Stimulated activated CD4-positive, alpha-beta T cell treated with anti-CD3 and anti-CD28 coated beads, Interleukin-15, amount 100 ng/mL, for 24 hours (primary cell): Measurements from ENCODE around the gene EDDM13.
"Not testable (repeated sequence)": the region's sequence is repeated elsewhere in the genome, so short reads cannot be mapped to it uniquely, and the experiment has no call there.

Experiments
- DNase-seq: peaks from one replicate; pipeline ENCODE4 v3.0.0-alpha.2; 2020

EDDM13 gene

GRCh38 chr19:56272161-56272798 is at the start of gene EDDM13:
EDDM13 (plus strand) TSS chr19:56272748; CDS start chr19:56272835, 87 bp downstream.
- no peak for DNase-seq

GRCh38 chr19:56222901-56223300 is 49.6 kb upstream of the EDDM13 start:
- no peak for DNase-seq

GRCh38 chr19:56223481-56223880 is 49.1 kb upstream of the EDDM13 start:
- DNase-seq, result no peak

GRCh38 chr19:56245121-56245740 is 27.3 kb upstream of the EDDM13 start:
- no peak for DNase-seq

GRCh38 chr19:56245764-56246163 is 26.8 kb upstream of the EDDM13 start:
- DNase-seq, result not testable (repeated sequence)

GRCh38 chr19:56248736-56249338 is 23.7 kb upstream of the EDDM13 start:
- DNase-seq, result not testable (repeated sequence)

- peak; percentile 83 for DNase-seq
Observed at GRCh38 chr19:56252699-56253422, 19.7 kb upstream of the EDDM13 start.

GRCh38 chr19:56253737-56254136 is 18.8 kb upstream of the EDDM13 start:
- no peak for DNase-seq

- no peak for DNase-seq
Observed at GRCh38 chr19:56258272-56258671, 14.3 kb upstream of the EDDM13 start.

GRCh38 chr19:56261145-56261544 is 11.4 kb upstream of the EDDM13 start:
- DNase-seq, result no peak

- not testable (repeated sequence) for DNase-seq
Observed at GRCh38 chr19:56261932-56262331, 10.6 kb upstream of the EDDM13 start.

- no peak for DNase-seq
Observed at GRCh38 chr19:56263319-56263718, 9.2 kb upstream of the EDDM13 start.

- no peak for DNase-seq
Observed at GRCh38 chr19:56266051-56266450, 6.5 kb upstream of the EDDM13 start.

GRCh38 chr19:56269348-56269747 is 3.2 kb upstream of the EDDM13 start:
- DNase-seq, result no peak

- no peak for DNase-seq
Observed at GRCh38 chr19:56270676-56271075, 1.9 kb upstream of the EDDM13 start.

GRCh38 chr19:56271151-56271550 is 1.4 kb upstream of the EDDM13 start:
- DNase-seq, result no peak

- DNase-seq, result no peak
Observed at GRCh38 chr19:56273563-56274117, 1.1 kb downstream of the EDDM13 start.

GRCh38 chr19:56282809-56283208 is 10.3 kb downstream of the EDDM13 start:
- DNase-seq, result no peak

- DNase-seq, result no peak
Observed at GRCh38 chr19:56284746-56285145, 12.2 kb downstream of the EDDM13 start.

GRCh38 chr19:56290104-56290503 is 17.6 kb downstream of the EDDM13 start:
- DNase-seq, result no peak

GRCh38 chr19:56291867-56292266 is 19.3 kb downstream of the EDDM13 start:
- peak; percentile 21 for DNase-seq

- no peak for DNase-seq
Observed at GRCh38 chr19:56294549-56294948, 22.0 kb downstream of the EDDM13 start.
